ENCODE measurements around the gene DEDD2.
"Not testable (repeated sequence)": the region's sequence is repeated elsewhere in the genome, so short reads cannot be mapped to it uniquely, and the experiment has no call there.

DEDD2 gene, protein sequence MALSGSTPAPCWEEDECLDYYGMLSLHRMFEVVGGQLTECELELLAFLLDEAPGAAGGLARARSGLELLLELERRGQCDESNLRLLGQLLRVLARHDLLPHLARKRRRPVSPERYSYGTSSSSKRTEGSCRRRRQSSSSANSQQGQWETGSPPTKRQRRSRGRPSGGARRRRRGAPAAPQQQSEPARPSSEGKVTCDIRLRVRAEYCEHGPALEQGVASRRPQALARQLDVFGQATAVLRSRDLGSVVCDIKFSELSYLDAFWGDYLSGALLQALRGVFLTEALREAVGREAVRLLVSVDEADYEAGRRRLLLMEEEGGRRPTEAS
- total RNA-seq, result 63.8 to 105 reads per million in 2 donors

DNA sequence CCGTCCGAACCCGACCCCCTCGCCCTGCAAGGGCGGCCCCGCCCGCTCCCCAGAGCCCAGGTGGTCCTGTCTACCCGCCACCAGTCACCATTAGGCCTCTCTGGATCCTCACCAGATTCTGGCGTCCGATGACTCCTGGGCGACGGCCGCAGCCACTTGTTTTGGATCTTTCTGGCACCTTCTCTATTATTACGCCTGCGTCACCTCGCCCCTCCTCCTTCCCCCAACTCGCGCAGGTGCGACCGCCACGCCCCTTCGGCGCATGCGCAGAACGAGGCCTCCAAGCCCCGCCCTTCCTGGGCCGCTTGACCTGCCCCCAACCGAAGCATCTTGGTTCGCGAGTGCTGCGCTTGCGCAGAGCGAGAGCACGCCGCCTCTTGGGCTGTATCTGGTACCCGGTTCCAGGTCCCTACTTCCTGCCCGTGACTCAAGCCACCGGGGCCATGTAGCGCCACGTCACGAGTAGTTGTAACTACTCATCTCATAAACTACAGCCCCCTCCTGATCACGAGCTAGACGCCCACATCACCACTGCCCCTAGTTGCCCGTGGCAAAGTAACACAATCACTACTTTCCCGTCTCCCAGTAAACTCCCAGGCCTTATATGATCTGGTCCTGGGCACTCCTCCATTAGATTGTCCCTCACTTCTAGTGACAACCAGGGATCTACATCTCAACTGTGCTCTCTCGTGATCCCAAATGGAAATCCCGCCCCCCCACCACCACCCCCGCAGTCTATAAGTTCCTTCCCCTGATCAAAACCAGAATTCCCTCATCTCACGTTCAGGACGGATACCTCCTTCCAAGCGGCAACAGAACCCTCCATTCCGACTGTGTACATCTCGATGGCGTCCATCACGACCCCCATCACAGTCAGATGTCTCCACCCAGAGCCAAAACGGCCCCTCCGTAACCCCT, at the start of gene DEDD2:
Gene DEDD2 (minus strand): TSS at position 158 of the 918 bp plus-strand sequence. CDS start 670 bp downstream, outside the sequence.
- peak; percentile 99 for DNase-seq

DNA sequence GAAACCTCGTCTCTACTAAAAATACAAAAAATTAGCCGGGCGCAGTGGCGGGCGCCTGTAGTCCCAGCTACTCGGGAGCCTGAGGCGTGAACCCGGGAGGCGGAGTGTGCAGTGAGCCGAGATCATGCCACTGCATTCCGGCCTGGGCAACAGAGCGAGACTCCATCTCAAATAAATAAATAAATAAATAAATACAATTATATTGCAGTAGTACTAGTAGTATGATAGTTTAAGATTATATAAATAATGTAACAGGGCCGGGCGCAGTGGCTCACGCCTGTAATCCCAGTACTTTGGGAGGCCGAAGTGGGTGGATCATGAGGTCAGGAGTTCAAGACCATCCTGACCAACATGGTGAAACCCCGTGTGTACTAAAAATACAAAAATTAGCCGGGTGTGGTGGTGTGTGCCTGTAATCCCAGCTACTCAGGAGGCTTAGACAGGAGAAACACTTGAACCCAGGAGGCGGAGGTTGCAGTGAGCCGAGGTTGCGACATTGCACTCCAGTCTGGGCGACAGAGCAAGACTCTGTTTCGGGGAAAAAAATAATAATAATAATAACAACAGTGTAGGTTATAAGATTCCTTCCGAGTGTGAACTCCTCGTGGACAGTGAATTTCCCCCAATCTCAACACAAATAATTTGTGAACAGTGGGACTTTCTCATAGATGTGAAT, 49.6 kb upstream of the DEDD2 start:
- not testable (repeated sequence) for DNase-seq

DNA sequence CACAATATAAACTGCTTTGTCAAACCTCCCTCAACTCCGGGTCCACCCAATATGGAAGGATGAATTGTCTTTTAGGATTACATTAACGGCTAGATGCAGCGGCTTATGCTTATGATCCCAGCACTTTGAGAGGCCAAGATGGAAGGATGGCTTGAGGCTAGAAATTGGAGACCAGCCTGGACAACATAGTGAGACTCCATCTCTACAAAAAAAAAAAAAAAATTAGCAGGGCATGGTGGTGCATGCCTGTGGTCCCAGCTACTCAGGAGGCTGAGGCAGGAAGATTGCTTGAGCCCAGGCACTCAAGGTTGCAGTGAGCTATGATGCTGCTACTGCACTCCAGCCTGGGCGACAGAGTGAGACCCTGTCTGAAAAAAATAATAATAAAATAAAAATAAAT, 48.6 kb upstream of the DEDD2 start:
- not testable (repeated sequence) for DNase-seq

DNA sequence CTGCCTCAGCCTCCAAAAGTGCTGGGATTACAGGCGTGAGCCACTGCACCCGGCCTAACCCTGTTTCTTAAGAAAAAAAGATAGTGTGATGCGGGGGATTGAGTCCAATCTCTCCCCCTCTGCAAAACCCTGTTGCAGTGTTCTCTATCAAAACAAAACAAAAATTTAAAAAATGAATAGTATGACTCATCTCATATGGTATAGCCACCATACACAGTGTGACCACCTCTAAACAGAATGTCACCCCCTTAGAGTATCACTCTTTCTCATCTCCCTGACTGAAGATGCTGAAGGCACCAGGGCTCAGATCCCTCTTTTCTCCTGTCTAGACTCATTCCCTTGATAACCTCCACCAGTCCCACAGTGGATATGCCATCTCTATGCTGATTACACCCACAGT, 44.3 kb upstream of the DEDD2 start:
- no peak for DNase-seq

DNA sequence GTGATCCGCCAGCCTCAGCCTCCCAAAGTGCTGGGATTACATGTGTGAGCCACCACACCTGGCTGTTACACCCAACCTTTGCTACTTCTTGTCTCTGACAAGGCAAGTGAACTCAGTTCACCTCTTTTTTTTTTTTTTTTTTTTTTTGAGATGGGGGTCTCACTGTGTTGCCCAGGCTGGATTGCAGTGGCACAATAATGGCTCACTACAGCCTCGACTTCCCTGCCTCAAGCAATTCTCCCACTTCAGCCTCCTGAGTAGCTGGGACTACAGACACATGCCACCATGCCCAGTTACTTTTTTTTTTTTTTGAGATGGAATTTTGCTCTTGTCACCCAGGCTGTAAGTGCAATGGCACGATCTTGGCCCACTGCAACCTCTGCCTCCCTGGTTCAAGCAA, 40.4 kb upstream of the DEDD2 start:
- DNase-seq, result not testable (repeated sequence)

DNA sequence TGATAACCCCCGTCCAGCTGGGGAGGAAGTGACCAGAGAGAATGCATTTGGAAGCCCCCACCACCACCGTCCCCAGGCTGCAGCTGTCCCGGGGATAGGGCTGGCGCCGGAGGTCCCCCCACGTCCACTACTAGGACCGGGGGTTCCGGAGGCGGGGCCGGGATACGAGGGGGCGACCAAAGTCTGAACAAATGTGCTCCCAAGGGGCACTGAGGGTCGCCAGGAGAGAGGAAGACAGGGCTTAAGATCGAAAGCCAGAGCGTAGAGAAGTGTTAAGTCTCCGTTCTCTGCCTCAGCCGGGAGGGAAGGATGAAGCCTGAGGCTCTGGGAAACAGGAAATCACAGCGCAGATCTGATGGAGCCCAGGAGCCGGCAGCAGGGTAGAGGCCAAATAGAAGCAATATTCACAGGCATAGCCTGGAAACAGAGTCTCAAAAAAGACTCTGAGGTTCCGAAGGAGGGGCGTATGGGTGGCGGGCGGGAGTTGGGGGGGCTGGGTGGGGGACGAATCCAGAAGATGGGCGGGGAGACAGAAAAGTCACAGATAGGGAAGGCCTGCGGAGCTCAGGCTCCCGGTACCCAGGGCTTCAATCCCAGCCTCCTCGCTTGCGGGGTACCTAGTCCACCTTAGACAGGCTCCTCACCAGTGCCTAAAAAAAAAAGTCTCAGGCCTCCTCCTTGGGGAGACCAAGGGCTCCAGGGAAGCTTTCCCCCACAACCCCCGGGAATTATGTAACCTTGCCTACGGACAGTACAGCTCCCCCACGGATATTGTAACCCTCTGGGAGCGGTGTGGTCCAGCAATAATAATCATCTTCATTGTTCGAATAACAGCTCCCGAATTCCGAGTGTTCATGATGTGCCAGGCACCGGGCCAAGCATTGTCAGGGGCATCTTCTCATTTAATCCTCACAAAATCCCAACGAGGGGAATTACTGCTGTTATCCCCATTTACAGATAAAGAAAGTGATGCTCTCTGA, 38.6 kb upstream of the DEDD2 start:
- no peak for DNase-seq

DNA sequence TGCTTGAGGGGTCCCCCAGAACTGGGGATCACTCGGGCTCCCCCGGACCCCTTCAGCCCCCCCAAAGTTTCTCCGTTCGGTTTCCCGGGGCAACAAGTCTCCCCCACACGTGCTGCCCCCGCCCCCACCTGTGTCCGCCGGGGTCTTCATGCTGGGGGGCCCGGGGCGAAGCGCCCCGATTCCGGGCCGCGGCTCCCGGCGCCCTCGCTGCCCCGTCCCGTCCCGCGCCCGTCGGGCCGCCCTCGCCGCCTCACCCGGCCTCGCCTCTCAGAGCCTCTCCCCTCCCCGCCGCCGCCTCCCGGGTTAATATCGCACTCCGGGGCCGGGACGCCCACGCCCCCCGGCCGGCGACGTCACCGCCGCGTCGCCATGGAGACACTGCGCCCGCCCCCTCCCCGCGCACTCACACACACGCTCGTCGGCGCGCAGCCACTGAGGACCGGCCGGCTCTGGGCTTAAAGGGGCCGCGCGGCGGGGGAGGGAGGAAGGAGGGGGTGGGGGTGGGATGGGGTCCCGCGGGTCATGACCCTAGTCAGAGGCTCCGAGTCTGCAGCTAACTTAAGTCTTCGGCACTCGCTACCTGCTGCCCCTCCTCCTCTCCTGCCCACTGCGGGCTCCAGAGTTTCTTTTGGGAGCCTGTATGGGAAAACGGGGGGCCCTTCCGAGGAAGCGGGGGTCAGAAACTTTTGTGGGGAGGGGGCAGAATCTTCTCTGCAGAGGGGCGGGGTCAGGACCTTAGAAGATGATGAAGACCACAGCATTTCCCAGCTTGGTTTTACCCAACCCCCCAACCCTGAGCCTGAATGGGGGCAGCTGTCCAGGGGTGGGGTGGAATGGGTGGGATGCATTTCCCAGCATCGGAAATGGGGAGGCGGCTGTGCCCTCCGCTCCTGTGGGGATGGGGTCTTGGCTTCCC, 37.6 kb upstream of the DEDD2 start, which contains the start of gene ERF:
Gene ERF (minus strand): TSS at position 279 of the 916 bp plus-strand sequence. CDS start 129 bp downstream, at position 150.
- peak; percentile 94 for DNase-seq

DNA sequence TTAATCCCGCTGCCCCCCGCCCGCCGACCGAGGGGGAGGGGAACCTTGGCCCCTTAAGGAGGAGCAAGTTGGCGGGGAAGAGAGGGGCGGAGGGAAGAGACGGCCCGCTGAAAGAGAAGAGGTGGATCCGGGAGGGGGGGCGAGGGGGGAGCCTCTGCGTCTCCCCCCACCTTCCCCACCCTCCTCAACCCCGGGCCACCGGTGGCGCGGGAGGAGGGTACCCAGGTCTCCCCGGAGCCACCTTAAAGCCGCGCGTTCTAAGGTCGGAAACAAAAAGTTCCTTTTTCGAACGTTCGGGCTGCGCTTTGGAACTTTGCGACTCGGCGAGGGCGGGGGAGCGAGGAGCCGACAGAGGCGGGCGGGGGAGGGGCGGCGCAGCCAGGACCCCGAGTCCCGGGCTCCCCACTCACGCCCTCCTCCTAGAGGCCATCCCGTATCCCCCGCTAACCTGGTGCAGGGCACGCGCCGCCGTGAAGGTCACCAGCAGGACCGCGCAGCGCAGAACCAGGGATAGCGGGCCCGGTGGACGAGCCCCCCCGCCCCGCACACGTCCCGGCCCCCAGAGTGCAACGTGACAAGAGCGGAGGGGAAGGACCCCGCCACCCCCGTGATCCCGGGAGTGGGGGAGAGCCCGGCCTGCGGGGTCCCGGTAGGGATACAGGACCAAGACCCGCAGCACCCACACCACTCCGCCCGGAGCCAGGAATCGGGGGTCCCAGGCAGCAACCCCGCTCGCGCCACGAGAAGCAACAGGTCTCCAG, 36.8 kb upstream of the DEDD2 start:
- DNase-seq, result peak; percentile 70

DNA sequence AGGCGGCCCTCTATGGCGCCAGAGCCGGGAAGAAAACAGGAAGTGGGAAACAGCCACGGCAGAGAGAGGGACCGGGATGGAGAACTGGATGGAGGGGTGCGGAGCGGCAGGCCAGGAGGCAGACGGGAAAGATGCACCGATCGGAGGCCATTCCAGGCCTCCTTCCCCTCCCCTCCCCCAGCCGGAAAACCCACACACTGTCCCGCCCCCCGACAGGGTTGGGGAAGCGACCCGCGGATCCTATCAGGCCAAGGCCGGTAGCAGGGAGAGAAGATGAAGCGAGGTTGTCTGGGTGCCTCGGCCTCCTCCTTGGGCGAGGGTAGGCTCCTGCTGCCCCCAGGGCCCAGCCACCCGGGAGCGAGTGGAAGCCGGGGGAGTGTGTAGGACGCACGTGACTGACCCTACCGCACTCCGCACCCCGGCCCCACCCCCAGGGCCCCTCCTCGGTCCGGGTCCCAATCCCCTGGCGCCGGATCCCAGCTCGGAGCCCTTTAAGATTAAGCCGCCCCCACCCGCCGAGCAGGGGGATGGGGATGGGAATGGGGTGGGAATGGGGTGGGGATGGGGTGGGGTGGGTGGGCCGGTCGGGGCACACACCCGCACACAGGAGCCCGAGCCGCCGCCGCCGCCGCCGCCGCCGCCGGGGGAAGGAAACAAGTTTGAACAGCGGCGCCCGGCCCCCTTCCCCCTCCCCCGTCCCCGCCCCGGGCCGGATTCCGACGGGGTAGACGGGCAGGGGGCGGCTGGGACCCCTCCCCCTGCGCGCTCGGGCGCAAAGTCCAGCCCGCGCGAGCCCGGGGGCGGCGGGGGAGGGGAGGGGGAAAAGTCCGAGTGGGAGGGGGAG, 36.0 kb upstream of the DEDD2 start:
- DNase-seq, result peak; percentile 64

DNA sequence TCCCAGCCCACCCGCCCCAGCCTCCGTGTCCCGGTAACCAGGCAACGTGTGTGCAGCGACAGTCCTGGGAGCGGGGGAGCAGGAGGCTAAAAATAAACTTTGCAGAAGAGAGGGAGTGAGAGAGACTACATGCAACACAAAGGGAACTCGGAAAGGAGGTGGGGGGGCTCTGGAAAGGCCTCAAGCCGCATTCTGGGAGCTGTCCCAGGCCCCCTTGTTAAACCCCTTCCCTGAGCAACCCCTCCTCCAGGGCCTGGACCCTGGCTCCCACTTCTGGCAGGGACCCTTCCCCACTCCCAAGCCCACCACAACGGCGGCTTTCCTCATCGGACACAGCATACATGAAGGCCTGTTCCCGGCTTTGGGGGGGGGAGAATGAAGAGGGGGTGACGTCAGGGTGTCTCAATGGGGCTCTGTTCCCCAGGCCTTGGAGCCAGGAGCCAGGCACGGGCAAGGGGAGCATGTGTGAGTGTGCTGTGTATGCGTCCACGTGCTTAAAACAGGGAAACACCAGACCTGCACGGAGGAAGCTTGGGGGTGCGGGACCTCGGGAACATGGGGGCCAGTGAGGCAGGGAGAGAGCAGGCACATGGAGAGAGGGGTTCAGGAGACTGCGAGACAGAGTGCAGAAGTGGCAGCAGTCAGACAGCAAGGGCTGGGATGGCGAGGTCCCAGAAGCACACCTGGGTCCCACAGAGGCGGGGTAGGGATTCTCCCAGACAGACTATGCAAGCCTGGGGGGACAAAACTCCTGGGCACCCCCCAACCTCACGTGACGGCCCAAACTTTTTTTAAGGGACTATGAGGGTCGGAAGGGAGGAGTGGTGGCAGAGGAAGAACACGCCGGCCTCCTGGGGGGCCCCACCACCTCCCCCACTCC, 35.1 kb upstream of the DEDD2 start:
- no peak for DNase-seq

DNA sequence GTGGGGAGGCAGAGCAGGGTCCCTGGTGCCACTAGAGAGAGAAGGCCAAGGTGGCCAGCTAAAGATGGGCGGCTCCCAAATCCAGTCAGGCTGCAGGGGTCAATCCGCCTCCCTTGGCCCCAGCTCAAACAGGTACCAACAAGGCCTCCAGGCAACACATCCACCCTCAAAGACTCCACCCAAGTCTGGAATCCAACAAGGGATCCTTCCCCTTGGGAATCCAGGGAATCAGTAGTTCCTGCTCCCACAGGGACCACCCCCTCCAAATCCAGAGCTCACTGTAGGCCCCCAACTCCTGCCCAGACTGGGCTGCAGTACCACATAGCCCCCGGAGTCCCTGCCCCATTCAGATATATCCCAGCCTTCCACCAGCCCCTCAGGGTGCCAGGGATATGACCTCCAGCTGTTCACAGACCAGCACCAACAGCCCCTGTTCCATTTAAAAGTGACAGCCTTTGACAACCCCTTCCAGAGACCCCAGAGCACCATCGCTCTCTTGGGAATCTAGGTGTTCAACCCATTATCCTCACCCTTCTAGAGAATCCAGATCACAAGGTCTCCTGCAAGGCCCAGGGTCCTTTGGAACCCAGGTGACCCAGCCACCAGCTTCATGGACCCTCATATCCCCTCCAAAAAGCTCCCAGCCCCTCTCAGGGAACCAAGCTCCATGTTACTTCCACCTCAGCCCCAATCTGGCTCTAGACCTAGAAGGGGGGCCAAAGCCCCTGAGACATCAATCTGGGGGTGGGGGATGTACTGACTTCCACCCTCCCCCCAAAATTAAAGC, 34.3 kb upstream of the DEDD2 start:
- DNase-seq, result no peak

DNA sequence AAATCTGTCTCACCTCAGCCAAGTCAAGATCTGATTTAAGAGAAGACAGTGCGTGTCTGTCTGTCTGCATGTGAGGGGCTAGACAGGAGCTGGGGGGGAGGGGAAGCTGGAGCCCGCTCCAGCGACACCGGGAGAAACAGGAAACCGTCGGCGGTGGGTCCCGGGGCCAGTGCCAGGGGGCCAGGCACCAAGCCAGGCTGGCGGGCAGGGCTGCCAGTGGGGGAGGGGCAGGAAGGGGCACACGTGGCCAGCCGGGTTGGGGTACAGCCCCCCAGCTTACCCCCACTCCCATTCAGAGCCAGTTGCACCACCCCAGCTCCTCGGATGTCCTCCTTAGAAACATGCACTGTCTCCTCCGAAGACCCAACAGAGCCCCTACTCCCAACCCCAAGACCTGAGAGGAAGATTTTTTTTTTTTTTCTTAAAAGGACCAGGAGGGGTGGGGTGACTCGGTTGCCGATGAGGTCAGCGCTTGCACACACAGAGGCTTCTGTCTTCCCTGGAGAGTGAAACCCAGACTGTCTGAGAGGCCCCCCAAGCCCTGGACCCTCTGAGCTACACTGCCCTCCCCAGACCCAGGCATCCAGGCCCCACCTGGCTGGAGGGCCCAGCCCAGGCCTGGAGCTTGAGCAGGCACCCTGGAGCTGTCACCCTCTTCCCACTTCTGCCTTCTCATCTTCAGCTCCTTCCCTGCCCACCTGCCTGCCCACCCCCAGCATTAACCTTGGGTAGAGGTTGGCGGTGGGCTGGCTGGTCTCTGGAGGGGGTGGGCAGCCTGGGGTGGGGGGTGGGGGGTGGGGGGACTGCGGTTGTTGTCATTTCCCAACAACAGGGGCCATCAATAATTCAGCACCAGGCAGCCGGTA, 33.4 kb upstream of the DEDD2 start:
- DNase-seq, result no peak

DNA sequence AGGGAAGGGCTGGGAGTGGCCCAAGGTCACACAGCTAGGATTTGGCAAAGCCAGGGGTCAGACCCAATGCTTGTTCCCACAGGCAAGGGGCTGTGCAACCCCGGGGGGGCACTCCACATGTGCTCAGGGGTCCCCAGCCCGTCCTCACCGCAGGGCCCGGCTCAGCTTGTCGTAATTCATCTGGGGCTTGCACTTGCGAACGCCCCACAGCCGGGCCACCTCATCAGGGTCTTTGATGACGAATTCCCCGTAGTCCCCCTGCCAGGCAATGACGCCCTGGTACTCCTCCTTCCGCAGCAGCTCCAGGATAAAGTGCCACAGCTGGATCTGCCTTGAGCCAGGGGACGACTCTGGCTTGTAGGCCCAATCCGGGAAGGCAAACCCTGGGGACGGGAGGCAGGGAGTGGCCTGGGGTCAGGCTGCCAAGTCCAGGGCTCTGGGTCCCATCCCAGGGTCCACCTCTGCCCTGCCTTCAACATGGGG, 32.7 kb upstream of the DEDD2 start:
- DNase-seq, result no peak

DNA sequence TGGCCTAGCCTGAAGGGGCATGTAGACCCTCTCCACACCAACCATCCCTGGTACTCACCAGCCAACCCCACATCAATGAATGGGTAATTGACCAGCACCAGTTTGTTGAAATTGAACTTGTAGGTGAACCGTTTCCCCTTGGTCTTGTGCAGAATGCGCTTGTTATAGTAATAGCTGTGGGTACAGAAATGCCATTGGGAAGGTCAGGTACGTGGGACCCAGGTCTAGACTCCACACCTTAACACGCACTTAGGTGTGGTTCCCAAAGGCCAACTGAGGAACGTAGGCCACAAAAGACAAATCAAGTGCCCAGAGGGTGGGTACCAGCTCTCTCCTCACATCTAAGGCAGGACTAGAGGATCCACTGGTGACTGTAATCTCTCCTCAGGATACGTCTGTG, 32.3 kb upstream of the DEDD2 start:
- no peak for DNase-seq

DNA sequence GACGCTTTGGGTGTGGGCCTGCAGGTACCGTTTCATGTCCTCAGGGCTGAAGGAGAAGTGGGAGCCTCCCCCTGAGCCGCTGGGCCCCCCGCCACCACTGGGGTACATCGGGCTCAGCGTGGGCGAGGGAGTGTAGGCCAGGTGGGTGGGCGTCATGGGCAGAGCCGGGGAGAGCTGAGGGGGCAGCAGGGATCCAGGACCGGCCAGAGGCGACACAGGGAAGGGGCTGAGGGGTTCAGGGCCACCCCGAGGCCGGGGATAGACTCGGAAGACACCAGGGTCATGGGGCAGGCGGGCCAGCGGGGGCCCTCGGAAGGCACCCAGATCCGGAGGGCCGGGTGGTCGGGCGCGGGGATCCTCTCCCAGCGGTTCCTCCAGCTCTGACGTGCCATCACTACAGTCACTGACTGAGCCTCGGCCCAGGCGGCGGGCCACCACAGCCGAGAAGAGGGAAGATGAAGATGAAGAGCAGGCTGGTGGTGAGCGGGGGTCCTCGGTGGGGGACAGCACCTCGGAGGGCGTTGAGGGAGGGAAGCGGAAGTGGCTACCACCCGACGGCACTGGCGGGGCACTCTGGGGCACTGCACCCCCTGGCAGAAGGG, 31.8 kb upstream of the DEDD2 start:
- no peak for DNase-seq
